K562 (cell line): ENCODE measurements around the gene MBD4. TPM values are rescaled to one million over a fixed set of nuclear protein-coding genes. Genes with fewer than 3 reads are reported as not detected.
A peak's percentile ranks its signal among the peaks of the same experiment; 100 is the strongest.

Source experiments
- ADNP ChIP-seq: fragments of 200-800 bp; sonication (Bioruptor generic); IDR thresholded peaks from 2 replicates; pipeline ENCODE4 v1.6.1; 2016; ENCODE audit warnings: missing genetic modification characterization, missing compliant biosample characterization
- ARID4B ChIP-seq: sonication (generic); formaldehyde crosslinking; IDR thresholded peaks from 2 replicates; pipeline ENCODE4 v1.8.0; 2022; ENCODE audit warnings: mild to moderate bottlenecking, missing genetic modification reagents
- CBX8 ChIP-seq: fragments of 200-600 bp; sonication (generic); IDR thresholded peaks from 2 replicates; pipeline ENCODE4 v1.6.1; 2012; ENCODE audit warnings: borderline replicate concordance, mixed run types, low read depth, mild to moderate bottlenecking, moderate library complexity, mixed read lengths, low read length, control low read depth, inconsistent platforms; ENCODE audit not compliant: poor library complexity, severe bottlenecking; ENCODE audit errors: extremely low read depth
- CREM ChIP-seq: IDR thresholded peaks from 2 replicates; pipeline ENCODE4 v1.6.1; 2014; ENCODE audit warnings: antibody characterized with exemption, low read depth
- MGA ChIP-seq: fragments of 450-650 bp; IDR thresholded peaks from 2 replicates; pipeline ENCODE4 v1.6.1; 2016; ENCODE audit warnings: mild to moderate bottlenecking, moderate library complexity
- NR4A1 ChIP-seq, 2 experiments: fragments of 250-450 bp in 1 of 2; fragments of 450-650 bp in 1 of 2; sonication (Bioruptor Pico) in 1 of 2; IDR thresholded peaks; 2 replicates each; pipeline versions ENCODE4 v1.4.0 to v1.6.1; 2016 to 2020; ENCODE audit warnings: mild to moderate bottlenecking in 2 of 2, missing compliant biosample characterization in 1 of 2, missing genetic modification characterization in 1 of 2, moderate library complexity in 1 of 2
- RBBP5 ChIP-seq: fragments of 200-600 bp; sonication (generic); IDR thresholded peaks from 2 replicates; pipeline ENCODE4 v1.6.1; 2012; ENCODE audit warnings: borderline replicate concordance, mild to moderate bottlenecking, low read length, control low read depth, inconsistent platforms; ENCODE audit not compliant: insufficient read depth, poor library complexity, severe bottlenecking
- TARDBP ChIP-seq: fragments of 450-650 bp; IDR thresholded peaks from 2 replicates; pipeline ENCODE4 v1.6.1; 2016
- ZNF584 ChIP-seq: fragments of 200-800 bp; sonication (Bioruptor generic); IDR thresholded peaks from 2 replicates; pipeline ENCODE4 v1.6.1; 2016; ENCODE audit warnings: low read depth, mild to moderate bottlenecking, missing genetic modification characterization, missing compliant biosample characterization
- polyA plus RNA-seq, 8 experiments: library from polyadenylated mRNA; depleted of rRNA in 4 of 8; stranded (reverse) in 5 of 8; unstranded in 3 of 8; fragments of >200 nt; fragmentation: Nextera tagmentation in 2 of 8; fragmentation: Illumina TruSeq in 1 of 8; extraction: Ambion mirVana in 2 of 8; extraction: Trizol in 1 of 8; gene quantifications; 2 replicates each; pipeline versions ENCODE4 v1.2.1 to v1.2.3, GENCODE V29; 2011 to 2014; ENCODE audit warnings: inconsistent platforms in 1 of 8, missing spikeins in 1 of 8
- total RNA-seq, 7 experiments: library from RNA; depleted of rRNA in 6 of 7; stranded (reverse); fragments of >200 nt in 6 of 7; fragmentation: Illumina TruSeq in 2 of 7; extraction: Trizol in 2 of 7; gene quantifications; 2 replicates each; pipeline versions ENCODE4 v1.2.1 to v1.2.3, GENCODE V29; 2011 to 2021; ENCODE audit warnings: low replicate concordance in 1 of 7

The MBD4 gene
- total and polyA plus RNA-seq, 9 of the 15 experiments (the other 6 are each of a cell fraction or from before 2014, with no cell fraction given) = 13.3 to 63.9 (median 39.0) TPM

- TF ChIP-seq ARID4B (CRISPR knock-in tag) (no peak), ADNP (tag) (0 out of 2 replicates have a peak, but pooled peaks have one; percentile 3), ZNF584 (CRISPR knock-in tag) (no peak), NR4A1 (CRISPR knock-in tag; IDR thresholded peaks at IDR 0.05) (no peak), NR4A1 (tag; IDR thresholded peaks at IDR 0.05) (no peak), MGA (no peak), RBBP5 (peak; percentile 24), CREM (0 out of 2 replicates have a peak, but pooled peaks have one; percentile 23), TARDBP (0 out of 2 replicates have a peak, but pooled peaks have one; percentile 8), CBX8 (no peak)
- TF ChIP-seq, all 486 proteins: peak for 10
Observed at GRCh38 chr3:129462361-129462968, 22.7 kb upstream of the MBD4 start (continued).
